ENCODE results near the gene ETNK2.

The ETNK2 gene

GRCh38 chr1:204176049-204176448 is 24.2 kb upstream of the ETNK2 start:
- DNase-seq, result no peak

- DNase-seq, result no peak
Measured at GRCh38 chr1:204174958-204175357, 23.1 kb upstream of the ETNK2 start.

GRCh38 chr1:204172404-204173029 is 20.7 kb upstream of the ETNK2 start:
- no peak for DNase-seq

- DNase-seq, result no peak
Measured at GRCh38 chr1:204171751-204172178, 19.9 kb upstream of the ETNK2 start.

GRCh38 chr1:204170494-204171155 is 18.8 kb upstream of the ETNK2 start:
- no peak for DNase-seq

GRCh38 chr1:204169858-204170257 is 18.0 kb upstream of the ETNK2 start:
- no peak for DNase-seq

- no peak for DNase-seq
Measured at GRCh38 chr1:204167730-204168129, 15.9 kb upstream of the ETNK2 start.

GRCh38 chr1:204166219-204166618 is 14.4 kb upstream of the ETNK2 start, which contains the start of gene REN:
REN (minus strand) TSS chr1:204166337; CDS start chr1:204166293, 44 bp downstream.
- no peak for DNase-seq

- peak; percentile 46 to 56 for DNase-seq
Measured at GRCh38 chr1:204162494-204163074, 10.7 kb upstream of the ETNK2 start.

GRCh38 chr1:204161609-204162493 is 10.0 kb upstream of the ETNK2 start:
- DNase-seq, result no peak

GRCh38 chr1:204157962-204158361 is 6.1 kb upstream of the ETNK2 start:
- no peak for DNase-seq

- DNase-seq, result no peak
Measured at GRCh38 chr1:204155881-204156280, 4.0 kb upstream of the ETNK2 start.

GRCh38 chr1:204154568-204155255 is 2.9 kb upstream of the ETNK2 start:
- DNase-seq, result no peak

- DNase-seq, result no peak
Measured at GRCh38 chr1:204153667-204154066, 1.8 kb upstream of the ETNK2 start.

GRCh38 chr1:204152310-204153044 is 633 bp upstream of the ETNK2 start:
- no peak for DNase-seq

GRCh38 chr1:204150702-204151551 is 917 bp downstream of the ETNK2 start:
- DNase-seq, result no peak

GRCh38 chr1:204149635-204150565 is 1.9 kb downstream of the ETNK2 start:
- DNase-seq, result no peak

GRCh38 chr1:204149107-204149506 is 2.7 kb downstream of the ETNK2 start:
- no peak for DNase-seq
